ENCODE measurements around the gene FES.
"Not testable (repeated sequence)": the region's sequence is repeated elsewhere in the genome, so short reads cannot be mapped to it uniquely, and the experiment has no call there.

FES gene

GRCh38 chr15:90862487-90862886 is 21.8 kb upstream of the FES start:
- DNase-seq, result no peak

- no peak for DNase-seq
Measured at GRCh38 chr15:90862964-90863778, 21.1 kb upstream of the FES start.

- no peak for DNase-seq
Measured at GRCh38 chr15:90863987-90864386, 20.3 kb upstream of the FES start.

- DNase-seq, result no peak
Measured at GRCh38 chr15:90864507-90864906, 19.8 kb upstream of the FES start.

- no peak for DNase-seq
Measured at GRCh38 chr15:90865702-90866101, 18.6 kb upstream of the FES start.

- DNase-seq, result no peak
Measured at GRCh38 chr15:90866161-90866715, 18.1 kb upstream of the FES start.

- no peak for DNase-seq
Measured at GRCh38 chr15:90866800-90867199, 17.5 kb upstream of the FES start.

- peak; percentile 49 for DNase-seq
Measured at GRCh38 chr15:90868261-90868689, 16.0 kb upstream of the FES start, which contains the start of gene FURIN. FURIN (plus strand) TSS chr15:90868588; CDS start chr15:90875741, 7,153 bp downstream.

- DNase-seq, result no peak
Measured at GRCh38 chr15:90869140-90869541, 15.2 kb upstream of the FES start.

GRCh38 chr15:90869601-90870353 is 14.5 kb upstream of the FES start:
- peak; percentile 82 for DNase-seq

- DNase-seq, result no peak
Measured at GRCh38 chr15:90870354-90871138, 13.8 kb upstream of the FES start.

GRCh38 chr15:90871139-90871715 is 13.1 kb upstream of the FES start:
- DNase-seq, result peak; percentile 49

- peak; percentile 56 for DNase-seq
Measured at GRCh38 chr15:90871716-90872485, 12.4 kb upstream of the FES start.

- DNase-seq, result peak; percentile 79
Measured at GRCh38 chr15:90872486-90873184, 11.7 kb upstream of the FES start.

GRCh38 chr15:90873488-90873997 is 10.8 kb upstream of the FES start:
- no peak for DNase-seq

GRCh38 chr15:90873998-90874605 is 10.2 kb upstream of the FES start:
- DNase-seq, result no peak

GRCh38 chr15:90874986-90875385 is 9.3 kb upstream of the FES start:
- not testable (repeated sequence) for DNase-seq

- no peak for DNase-seq
Measured at GRCh38 chr15:90875549-90875981, 8.7 kb upstream of the FES start.

- no peak for DNase-seq
Measured at GRCh38 chr15:90876046-90876445, 8.3 kb upstream of the FES start.

- DNase-seq, result no peak
Measured at GRCh38 chr15:90876512-90877170, 7.7 kb upstream of the FES start.

All from stimulated activated CD4-positive, alpha-beta T cell treated with anti-CD3 and anti-CD28 coated beads, Interleukin-15, amount 100 ng/mL, for 24 hours (primary cell).